ENCODE data around the gene TOMM40. TPM values are rescaled to one million over a fixed set of nuclear protein-coding genes. Genes with fewer than 3 reads are reported as not detected.
"Not testable (repeated sequence)": the region's sequence is repeated elsewhere in the genome, so short reads cannot be mapped to it uniquely, and the experiment has no call there.

Gene TOMM40
- total and polyA plus RNA-seq, 2 of the 13 experiments (the other 11 are each of a cell fraction or from before 2014, with no cell fraction given) = 72.0 to 110 TPM

GRCh38 chr19:44913512-44914432 is 22.7 kb downstream of the TOMM40 start (continued):
- TF ChIP-seq ZNF770 (CRISPR knock-in tag; IDR thresholded peaks at IDR 0.05) (peak; percentile 4; the same call in 1 of the 2 replicates), FOSL2 (CRISPR knock-in tag; IDR thresholded peaks at IDR 0.05) (0 out of 2 replicates have a peak, but pooled peaks have one; percentile 5), SOX6 (CRISPR knock-in tag; IDR thresholded peaks at IDR 0.05) (peak; percentile 66), MLX (CRISPR knock-in tag; IDR thresholded peaks at IDR 0.05) (peak; percentile 92), ZNF136 (CRISPR knock-in tag; IDR thresholded peaks at IDR 0.05; ENCODE audit: low read depth) (0 out of 2 replicates have a peak, but pooled peaks have one; percentile 38), ZNF614 (CRISPR knock-in tag; IDR thresholded peaks at IDR 0.05; ENCODE audit: borderline replicate concordance) (peak; percentile 22; the same call in 1 of the 2 replicates), ZNF317 (CRISPR knock-in tag; IDR thresholded peaks at IDR 0.05) (0 out of 2 replicates have a peak, but pooled peaks have one; percentile 12), HNF1B (CRISPR knock-in tag; IDR thresholded peaks at IDR 0.05) (peak; percentile 37; the same call in 1 of the 2 replicates), ZNF18 (CRISPR knock-in tag; IDR thresholded peaks at IDR 0.05; ENCODE audit: insufficient replicate concordance) (peak; percentile 25), NR2C2 (CRISPR knock-in tag; IDR thresholded peaks at IDR 0.05; ENCODE audit: borderline replicate concordance) (peak; percentile 41; the same call in 1 of the 2 replicates), KAT8 (CRISPR knock-in tag; IDR thresholded peaks at IDR 0.05) (0 out of 2 replicates have a peak, but pooled peaks have one; percentile 3), RXRB (CRISPR knock-in tag; IDR thresholded peaks at IDR 0.05; ENCODE audit: borderline replicate concordance) (peak; percentile 45), CREB1 (CRISPR knock-in tag; IDR thresholded peaks at IDR 0.05) (0 out of 2 replicates have a peak, but pooled peaks have one; percentile 22), AFF4 (CRISPR knock-in tag; IDR thresholded peaks at IDR 0.05) (0 out of 2 replicates have a peak, but pooled peaks have one; percentile 32), BHLHE40 (IDR thresholded peaks at IDR 0.05; ENCODE audit: low read length) (peak; percentile 46; the same call in 1 of the 2 replicates)
- not testable (repeated sequence) for TF ChIP-seq SOX6, CREB1 (IDR thresholded peaks at IDR 0.05)

Data from HepG2 (cell line).